ENCODE results near the gene EDEM3.
A peak's percentile ranks its signal among the peaks of the same experiment; 100 is the strongest.

EDEM3 gene

DNA sequence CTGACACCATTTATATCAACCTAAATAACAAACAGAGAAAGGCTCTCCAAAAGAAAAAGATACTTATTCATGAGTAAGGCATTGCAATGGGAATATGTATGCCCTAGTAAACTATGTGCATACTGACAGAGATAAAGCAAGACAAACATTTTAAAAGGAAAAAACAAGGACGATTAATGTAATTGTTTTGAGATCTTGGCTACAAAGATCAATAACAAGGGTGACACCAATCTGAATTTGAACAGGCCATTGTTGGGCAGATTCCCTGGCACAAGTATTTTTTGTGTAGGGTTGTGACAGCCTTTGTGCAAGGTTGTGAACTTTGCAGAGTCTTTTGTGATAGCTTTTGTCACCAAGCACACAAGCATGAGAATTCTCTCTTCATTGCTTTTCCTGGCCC lies 85.3 kb downstream of the EDEM3 start:
- no peak overlapping the region for H3K27ac ChIP-seq
- no peak for TF ChIP-seq CTCF (conservative IDR thresholded peaks at IDR 0.05)

- TF ChIP-seq CTCF (conservative IDR thresholded peaks at IDR 0.05) = no peak
- H3K27ac ChIP-seq = no peak overlapping the region
Observed at GRCh38 chr1:184665360-184665759, 89.3 kb downstream of the EDEM3 start.

- TF ChIP-seq CTCF (conservative IDR thresholded peaks at IDR 0.05) = no peak
- no peak overlapping the region for H3K27ac ChIP-seq
Observed at GRCh38 chr1:184664661-184665060, 90.0 kb downstream of the EDEM3 start.

DNA sequence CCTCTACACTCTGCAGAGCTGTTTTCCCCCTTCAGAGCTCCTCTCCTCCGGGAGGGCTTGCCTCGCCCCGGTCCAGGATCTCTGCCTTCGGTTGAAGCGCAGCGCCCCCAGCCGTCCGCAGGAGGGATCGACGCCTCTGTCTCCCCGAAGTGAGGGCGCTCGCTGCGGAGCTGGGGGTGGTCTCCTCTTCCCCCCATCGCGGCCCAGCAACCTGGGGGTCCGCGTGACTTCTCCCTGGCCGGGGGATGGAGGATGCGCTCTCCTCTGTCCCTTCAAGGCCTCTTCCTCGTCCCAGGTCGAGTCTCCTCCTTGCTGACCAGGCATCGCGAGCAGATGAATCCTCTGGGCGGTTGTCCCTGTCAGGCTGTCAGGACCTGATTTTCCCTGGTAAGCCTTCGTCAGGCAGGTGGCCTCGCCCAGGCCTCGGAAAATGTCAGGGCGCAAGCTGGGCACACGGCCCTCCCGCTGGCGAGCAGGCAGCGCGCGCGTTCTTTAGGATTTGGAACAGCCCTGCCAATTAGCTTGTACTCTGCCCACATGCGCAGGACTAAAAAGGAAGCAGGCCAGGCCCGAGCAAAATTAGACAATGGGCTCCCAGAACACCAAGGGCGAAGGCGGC lies 90.5 kb downstream of the EDEM3 start:
- TF ChIP-seq CTCF (conservative IDR thresholded peaks at IDR 0.05) = no peak
- no peak overlapping the region for H3K27ac ChIP-seq

GRCh38 chr1:184661801-184662200 lies 92.9 kb downstream of the EDEM3 start:
- TF ChIP-seq CTCF (conservative IDR thresholded peaks at IDR 0.05) = no peak

DNA sequence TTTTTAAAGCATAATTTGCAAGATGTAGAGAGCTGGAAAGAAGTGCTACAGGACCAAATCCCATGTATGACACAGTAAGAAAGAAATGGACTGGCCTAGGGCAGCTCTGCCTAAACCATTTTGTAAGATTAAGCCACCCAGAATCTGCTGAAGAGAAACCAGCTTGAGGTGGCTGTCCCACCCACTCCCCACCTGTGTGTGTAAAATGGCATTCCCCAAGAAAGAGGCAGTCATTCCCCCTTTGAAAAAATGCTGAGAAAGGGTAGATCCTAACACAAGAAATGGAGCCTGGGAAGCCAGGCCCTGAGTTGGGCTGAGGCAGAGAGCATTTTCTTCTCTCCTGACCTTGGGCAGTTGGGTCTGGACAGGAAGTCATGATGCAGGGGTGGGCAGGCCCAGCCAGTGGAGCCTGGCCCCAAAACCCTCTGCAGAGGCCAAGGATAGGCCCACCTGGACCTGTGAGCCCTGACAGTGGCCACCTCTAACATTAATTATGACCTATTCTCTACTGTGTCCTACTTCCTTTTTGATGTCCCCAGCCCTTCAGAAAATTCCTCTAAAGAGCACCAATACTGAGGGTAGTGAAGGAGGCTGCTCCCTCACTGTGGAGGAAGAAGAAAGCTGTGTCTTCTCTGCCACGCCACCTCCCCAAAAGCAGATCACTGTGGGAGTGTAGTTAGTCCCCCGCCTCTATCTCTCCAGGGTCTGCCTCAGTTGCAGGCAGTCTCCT lies 94.0 kb downstream of the EDEM3 start:
- no peak for TF ChIP-seq CTCF (conservative IDR thresholded peaks at IDR 0.05)
- H3K27ac ChIP-seq = no peak overlapping the region

More at GRCh38 chr1:184661801-184662200, 92.9 kb downstream of the EDEM3 start:
- peak overlapping the region; percentile 54 for H3K27ac ChIP-seq

- H3K27ac ChIP-seq = no peak overlapping the region
- TF ChIP-seq CTCF (conservative IDR thresholded peaks at IDR 0.05) = no peak
Observed at GRCh38 chr1:184658055-184658454, 96.6 kb downstream of the EDEM3 start.

Measured in VCaP (cell line).